HCT116 (cell line): ENCODE results near the gene SLC41A3. TPM values are rescaled to one million over a fixed set of nuclear protein-coding genes. Genes with fewer than 3 reads are reported as not detected.

Experiments used
- ATAC-seq: fragments of 200-7000 bp; cut with Tn5 transposase; 2 replicates; pipeline ENCODE4 v1.9.1; 2020; ENCODE audit warnings: mild to moderate bottlenecking, moderate library complexity
- BruUV-seq: library from RNA; stranded (reverse); fragments of 400-500 nt; replicated peaks from 2 replicates; lab custom pipeline; 2021; lab: Mats Ljungman, UMichigan
- CTCF ChIA-PET: fragments of 300-600 bp; sonication (Branson Sonifier 250); formaldehyde crosslinking; loops from one replicate; lab custom pipeline; 2021; ENCODE audit warnings: antibody characterized with exemption; lab: Charles Lee
- POLR2A ChIA-PET: fragments of 300-600, 350-600 bp; sonication (Branson Sonifier 250); formaldehyde crosslinking; loops from one replicate; lab custom pipeline; 2021; ENCODE audit warnings: antibody characterized with exemption; lab: Charles Lee
- RAD21 ChIA-PET, 2 experiments: fragments of 300-600 bp; sonication (Branson Sonifier 250); formaldehyde crosslinking; loops; one replicate each; lab custom pipeline; 2023; ENCODE audit warnings: low total read pairs in 2 of 2; ENCODE audit not compliant: uncharacterized antibody in 2 of 2, unreplicated experiment in 2 of 2, low non-redundant PET in 1 of 2; lab: Charles Lee
- DNase-seq: peaks from one replicate; pipeline ENCODE4 v3.0.0-alpha.2; 2010; ENCODE audit warnings: low read depth, low spot score
- H2AFZ ChIP-seq: fragments of 200-600 bp; shearing (Covaris generic), sonication (generic); 2 replicates; pipeline ENCODE4 v1.6.1; 2017; ENCODE audit warnings: low read depth, mixed run types, mixed read lengths, antibody characterized with exemption, low read length; ENCODE audit not compliant: poor library complexity, severe bottlenecking
- H3K27ac ChIP-seq: 2 replicates; pipeline ENCODE4 v1.5.1; 2012; ENCODE audit warnings: low read depth, low read length
- H3K27me3 ChIP-seq: fragments of 200-600 bp; sonication (generic); 2 replicates; pipeline ENCODE4 v1.6.1; 2016; ENCODE audit warnings: mixed run types, low read length, mixed read lengths; ENCODE audit not compliant: insufficient read depth
- H3K36me3 ChIP-seq, 2 experiments: fragments of 200-500 bp in 1 of 2; fragments of 200-600 bp in 1 of 2; sonication (Bioruptor generic) in 1 of 2; sonication (generic) in 1 of 2; 2 replicates each; pipeline versions ENCODE4 v1.5.1 to v1.6.1; 2014 to 2016; ENCODE audit warnings: low read length in 2 of 2, inconsistent platforms in 1 of 2, mixed read lengths in 1 of 2, mixed run types in 1 of 2; ENCODE audit not compliant: insufficient read depth in 2 of 2, control insufficient read depth in 1 of 2
- H3K4me1 ChIP-seq, 2 experiments: fragments of 200-600 bp in 1 of 2; sonication (generic) in 1 of 2; 2 replicates each; pipeline versions ENCODE4 v1.5.1 to v1.6.1; 2012 to 2017; ENCODE audit warnings: low read length in 2 of 2, inconsistent platforms in 1 of 2, mild to moderate bottlenecking in 1 of 2, mixed read lengths in 1 of 2, mixed run types in 1 of 2, moderate library complexity in 1 of 2; ENCODE audit not compliant: insufficient read depth in 2 of 2, control insufficient read depth in 1 of 2
- H3K4me2 ChIP-seq: fragments of 200-600 bp; sonication (generic); 2 replicates; pipeline ENCODE4 v1.6.1; 2017; ENCODE audit warnings: mixed run types, low read length, mixed read lengths
- H3K4me3 ChIP-seq, 2 experiments: fragments of 200-600 bp in 1 of 2; sonication (generic) in 1 of 2; replicated peaks in 1 of 2; 2 replicates each; pipeline ENCODE4 v1.5.1; 2011 to 2016; ENCODE audit warnings: low read length in 2 of 2, control low read depth in 1 of 2, low read depth in 1 of 2, mild to moderate bottlenecking in 1 of 2, mixed read lengths in 1 of 2, mixed run types in 1 of 2
- H3K79me2 ChIP-seq: fragments of 200-600 bp; sonication (generic); 2 replicates; pipeline ENCODE4 v1.6.1; 2017; ENCODE audit warnings: mild to moderate bottlenecking, mixed run types, low read length, moderate library complexity, mixed read lengths; ENCODE audit not compliant: insufficient read depth
- H3K9ac ChIP-seq: fragments of 200-600 bp; sonication (generic); 2 replicates; pipeline ENCODE4 v1.6.1; 2016; ENCODE audit warnings: low read length, mixed read lengths
- H3K9me2 ChIP-seq: fragments of 200-600 bp; sonication (generic), shearing (Covaris generic); 2 replicates; pipeline ENCODE4 v1.6.1; 2017; ENCODE audit warnings: mixed run types, mild to moderate bottlenecking, moderate library complexity; ENCODE audit not compliant: insufficient read depth
- H3K9me3 ChIP-seq, 2 experiments: fragments of 200-500 bp in 1 of 2; fragments of 200-600 bp in 1 of 2; sonication (Bioruptor generic) in 1 of 2; sonication (generic) in 1 of 2; 2 replicates each; pipeline ENCODE4 v1.6.1; 2014 to 2017; ENCODE audit warnings: low read length in 2 of 2, mixed read lengths in 2 of 2, inconsistent platforms in 1 of 2, low read depth in 1 of 2, mild to moderate bottlenecking in 1 of 2, mixed run types in 1 of 2, moderate library complexity in 1 of 2; ENCODE audit not compliant: control insufficient read depth in 1 of 2, insufficient read depth in 1 of 2
- H4K20me1 ChIP-seq: fragments of 200-600 bp; sonication (generic), shearing (Covaris generic); 2 replicates; pipeline ENCODE4 v1.6.1; 2017; ENCODE audit warnings: mixed run types, mild to moderate bottlenecking, moderate library complexity; ENCODE audit not compliant: insufficient read depth
- EGR1 ChIP-seq: IDR thresholded peaks from 2 replicates; pipeline ENCODE4 v1.6.1; 2012; ENCODE audit warnings: low read depth
- EZH2phosphoT487 ChIP-seq: fragments of 200-600 bp; IDR thresholded peaks from 2 replicates; pipeline ENCODE4 v1.6.1; 2018; ENCODE audit warnings: antibody characterized with exemption, borderline replicate concordance
- SP1 ChIP-seq: IDR thresholded peaks from 2 replicates; pipeline ENCODE4 v1.6.1; 2012; ENCODE audit warnings: low read depth
- intact Hi-C: fragments of 100-400 bp; cut with micrococcal nuclease; formaldehyde crosslinking; loops from 2 replicates; pipeline ENCODE4 v1.10.0; 2022
- total RNA-seq: library from RNA; stranded (reverse); gene quantifications from one replicate; pipeline ENCODE4 v1.2.1, GENCODE V29; 2021; ENCODE audit not compliant: unreplicated experiment
- TF ChIP-seq, protein P1 (sequence below), 3 experiments: fragments of 200-600 bp in 1 of 3; sonication (generic) in 1 of 3; IDR thresholded peaks in 2 of 3; conservative IDR thresholded peaks in 1 of 3; 2 replicates each; pipeline ENCODE4 v1.5.1; 2012 to 2017; ENCODE audit warnings: low read depth in 2 of 3, low read length in 2 of 3, antibody characterized with exemption in 1 of 3, borderline replicate concordance in 1 of 3, control low read depth in 1 of 3, mild to moderate bottlenecking in 1 of 3, mixed read lengths in 1 of 3, mixed run types in 1 of 3, moderate library complexity in 1 of 3; ENCODE audit not compliant: insufficient read depth in 1 of 3

SLC41A3 gene
- total RNA-seq, 1 experiment from 2014 or later: 45.9 TPM

DNA sequence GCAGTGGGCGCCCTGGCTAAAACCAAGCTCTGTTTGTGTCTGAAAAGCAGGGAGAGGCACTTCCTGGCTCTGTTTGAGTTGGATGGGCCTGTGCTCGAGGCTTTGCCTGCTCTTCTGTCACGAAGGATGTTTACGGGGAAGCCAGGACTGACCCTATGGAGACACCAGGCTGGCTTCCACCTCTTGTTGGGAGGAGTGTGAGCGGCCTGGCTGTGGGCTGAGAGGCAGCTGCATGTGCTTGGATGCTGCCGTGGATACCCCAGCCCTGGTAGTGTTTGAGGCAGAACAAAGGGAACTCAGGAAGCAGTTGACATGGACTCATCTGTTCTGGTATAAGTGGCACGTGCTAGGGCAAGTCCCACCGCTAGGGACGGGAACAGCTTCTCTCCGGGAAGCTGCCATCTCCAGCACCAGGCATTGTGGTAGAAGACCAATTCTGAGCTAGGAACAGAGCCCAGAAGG lies 17.6 kb upstream of the SLC41A3 start:
- Histone ChIP-seq H3K79me2 (no peaks in the 10 kb centered on the region), H3K9me3 (no peaks in the 10 kb centered on the region), H3K9me2 (no peaks in the 10 kb centered on the region), H3K27ac (no peak overlapping the region), H4K20me1 (no peaks in the 10 kb centered on the region), H3K9ac (no peak overlapping the region), H2AFZ (no peak overlapping the region), H3K4me1 (no peaks in the 10 kb centered on the region), H3K4me2 (no peak overlapping the region), H3K4me3 (no peak overlapping the region), H3K36me3 (no peaks in the 10 kb centered on the region), H3K27me3 (no peaks in the 10 kb centered on the region)
- BruUV-seq: no TSS peak
- intact Hi-C loops: no loop called here
- no peak for ATAC-seq
- ChIA-PET RAD21 (no interaction called here), POLR2A (no interaction called here), CTCF (no interaction called here)
- TF ChIP-seq, protein P1, sequence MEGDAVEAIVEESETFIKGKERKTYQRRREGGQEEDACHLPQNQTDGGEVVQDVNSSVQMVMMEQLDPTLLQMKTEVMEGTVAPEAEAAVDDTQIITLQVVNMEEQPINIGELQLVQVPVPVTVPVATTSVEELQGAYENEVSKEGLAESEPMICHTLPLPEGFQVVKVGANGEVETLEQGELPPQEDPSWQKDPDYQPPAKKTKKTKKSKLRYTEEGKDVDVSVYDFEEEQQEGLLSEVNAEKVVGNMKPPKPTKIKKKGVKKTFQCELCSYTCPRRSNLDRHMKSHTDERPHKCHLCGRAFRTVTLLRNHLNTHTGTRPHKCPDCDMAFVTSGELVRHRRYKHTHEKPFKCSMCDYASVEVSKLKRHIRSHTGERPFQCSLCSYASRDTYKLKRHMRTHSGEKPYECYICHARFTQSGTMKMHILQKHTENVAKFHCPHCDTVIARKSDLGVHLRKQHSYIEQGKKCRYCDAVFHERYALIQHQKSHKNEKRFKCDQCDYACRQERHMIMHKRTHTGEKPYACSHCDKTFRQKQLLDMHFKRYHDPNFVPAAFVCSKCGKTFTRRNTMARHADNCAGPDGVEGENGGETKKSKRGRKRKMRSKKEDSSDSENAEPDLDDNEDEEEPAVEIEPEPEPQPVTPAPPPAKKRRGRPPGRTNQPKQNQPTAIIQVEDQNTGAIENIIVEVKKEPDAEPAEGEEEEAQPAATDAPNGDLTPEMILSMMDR (IDR thresholded peaks at IDR 0.05 in 2 of 3, conservative IDR thresholded peaks at IDR 0.05 in 1 of 3; ENCODE audit: borderline replicate concordance in 1 of 3, insufficient read depth in 1 of 3, low read depth in 2 of 3, low read length in 2 of 3): no peak
- TF ChIP-seq EGR1: no peak
- no peak for DNase-seq

DNA sequence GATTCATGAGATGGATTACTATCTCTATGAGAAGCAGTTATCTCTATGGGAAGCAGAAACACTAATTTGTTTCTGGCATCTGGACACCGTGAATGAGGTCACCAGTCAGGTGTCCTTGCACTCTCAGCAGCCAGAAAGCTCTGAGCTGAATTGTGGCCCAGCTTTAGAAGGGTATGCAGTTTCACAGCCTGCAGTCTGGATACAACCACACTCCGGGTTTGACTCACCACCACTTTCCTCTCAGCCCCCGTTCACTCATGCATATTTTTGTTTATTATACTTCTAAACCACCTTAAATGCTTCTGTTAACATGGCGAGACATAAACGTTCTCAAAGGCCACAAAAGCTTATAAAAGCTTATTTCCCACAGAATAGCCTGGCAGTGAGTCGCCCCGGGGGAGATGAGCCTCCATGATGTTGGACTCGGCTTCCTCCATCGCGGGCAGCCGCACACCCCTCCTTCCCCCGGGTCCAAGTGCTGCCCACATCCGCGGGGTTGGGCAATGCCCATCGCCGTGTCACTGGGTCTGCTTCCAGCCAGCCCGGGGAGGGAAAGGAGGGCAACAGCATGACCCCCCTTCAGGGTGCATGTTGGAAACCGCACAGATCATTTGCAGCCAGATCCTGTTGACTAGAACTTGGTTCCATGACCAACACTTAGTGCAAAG lies 16.8 kb upstream of the SLC41A3 start:
- H3K4me2 ChIP-seq: no peak overlapping the region
- no peaks in the 10 kb centered on the region for H4K20me1 ChIP-seq
- RAD21 ChIA-PET: no interaction called here
- no peak overlapping the region for H2AFZ ChIP-seq
- H3K36me3 ChIP-seq: no peaks in the 10 kb centered on the region
- no peak for DNase-seq
- H3K4me3 ChIP-seq: no peak overlapping the region
- H3K4me1 ChIP-seq: no peaks in the 10 kb centered on the region
- H3K9ac ChIP-seq: no peak overlapping the region
- TF ChIP-seq SP1 (no peak), EZH2phosphoT487 (no peak)
- TF ChIP-seq, all 23 proteins: peak for 0
- BruUV-seq: no TSS peak
- ChIA-PET POLR2A (no interaction called here), CTCF (no interaction called here)
- Histone ChIP-seq H3K27ac (no peak overlapping the region), H3K27me3 (no peaks in the 10 kb centered on the region), H3K9me2 (no peaks in the 10 kb centered on the region), H3K9me3 (no peaks in the 10 kb centered on the region), H3K79me2 (no peaks in the 10 kb centered on the region)
- no peak for ATAC-seq
- intact Hi-C loops: no loop called here
